OCI-LY7 (cell line): ENCODE results near the gene VPS45. TPM values are rescaled to one million over a fixed set of nuclear protein-coding genes. Genes with fewer than 3 reads are reported as not detected.
"Not testable (repeated sequence)": the region's sequence is repeated elsewhere in the genome, so short reads cannot be mapped to it uniquely, and the experiment has no call there.

ENCODE experiments used
- BruUV-seq: library from RNA; stranded (reverse); fragments of 400-500 nt; replicated peaks from 2 replicates; lab custom pipeline; 2021; lab: Mats Ljungman, UMichigan
- CTCF ChIA-PET: fragments of 300-600 bp; sonication (Branson Sonifier 250); formaldehyde crosslinking; loops from one replicate; lab custom pipeline; 2022; ENCODE audit warnings: antibody characterized with exemption; ENCODE audit not compliant: unreplicated experiment; lab: Charles Lee
- POLR2A ChIA-PET: fragments of 300-600 bp; sonication (Branson Sonifier 250); formaldehyde crosslinking; loops from one replicate; lab custom pipeline; 2022; ENCODE audit warnings: antibody characterized with exemption; lab: Charles Lee
- DNase-seq: peaks from one replicate; pipeline ENCODE4 v3.0.0-alpha.2; 2015; ENCODE audit warnings: low spot score
- H2AFZ ChIP-seq: fragments of 200-600 bp; sonication (generic), shearing (Covaris generic); 2 replicates; pipeline ENCODE4 v1.6.1; 2014; ENCODE audit warnings: mild to moderate bottlenecking, antibody characterized with exemption, low read length, moderate library complexity
- H3K27ac ChIP-seq: fragments of 200-600 bp; sonication (generic); 2 replicates; pipeline ENCODE4 v1.5.1; 2014; ENCODE audit warnings: mixed run types, low read depth, mild to moderate bottlenecking, moderate library complexity, low read length, inconsistent platforms; ENCODE audit not compliant: poor library complexity, severe bottlenecking
- H3K36me3 ChIP-seq: fragments of 200-600 bp; sonication (generic); 2 replicates; pipeline ENCODE4 v1.6.1; 2014; ENCODE audit warnings: mild to moderate bottlenecking, antibody characterized with exemption, low read length, moderate library complexity, mixed read lengths; ENCODE audit not compliant: insufficient read depth
- H3K4me1 ChIP-seq: fragments of 200-600 bp; sonication (generic); 2 replicates; pipeline ENCODE4 v1.5.1; 2014; ENCODE audit warnings: mild to moderate bottlenecking, low read length; ENCODE audit not compliant: insufficient read depth, poor library complexity, severe bottlenecking
- H3K4me2 ChIP-seq: fragments of 200-600 bp; sonication (generic); 2 replicates; pipeline ENCODE4 v1.6.1; 2014; ENCODE audit warnings: mild to moderate bottlenecking, low read length
- H3K4me3 ChIP-seq: fragments of 200-600 bp; sonication (generic); 2 replicates; pipeline ENCODE4 v1.5.1; 2014; ENCODE audit warnings: mild to moderate bottlenecking, low read depth, low read length; ENCODE audit not compliant: poor library complexity, severe bottlenecking
- H3K79me2 ChIP-seq: fragments of 200-600 bp; sonication (generic); 2 replicates; pipeline ENCODE4 v1.6.1; 2016; ENCODE audit warnings: low read depth, mild to moderate bottlenecking, low read length, moderate library complexity, mixed read lengths; ENCODE audit not compliant: insufficient read depth
- H3K9me2 ChIP-seq: fragments of 200-600 bp; sonication (generic); 2 replicates; pipeline ENCODE4 v1.6.1; 2016; ENCODE audit warnings: mild to moderate bottlenecking, low read length, mixed read lengths; ENCODE audit not compliant: insufficient read depth
- H3K9me3 ChIP-seq: fragments of 200-600 bp; sonication (generic); 2 replicates; pipeline ENCODE4 v1.6.1; 2014; ENCODE audit warnings: mild to moderate bottlenecking, mixed run types, low read length, mixed read lengths
- H4K20me1 ChIP-seq: fragments of 200-600 bp; sonication (generic); 2 replicates; pipeline ENCODE4 v1.6.1; 2014; ENCODE audit warnings: mild to moderate bottlenecking, antibody characterized with exemption, low read length, moderate library complexity, mixed read lengths; ENCODE audit not compliant: insufficient read depth
- CTCF ChIP-seq: fragments of 200-600 bp; sonication (generic); conservative IDR thresholded peaks from 2 replicates; pipeline ENCODE4 v1.5.1; 2014; ENCODE audit warnings: mild to moderate bottlenecking, antibody characterized with exemption, low read length, moderate library complexity, mixed read lengths
- EZH2phosphoT487 ChIP-seq: fragments of 200-600 bp; sonication (generic); IDR thresholded peaks from 2 replicates; pipeline ENCODE4 v1.6.1; 2018; ENCODE audit warnings: low read depth, borderline replicate concordance, mild to moderate bottlenecking, mixed run types, antibody characterized with exemption, low read length, moderate library complexity, mixed read lengths
- intact Hi-C: fragments of 100-400 bp; cut with micrococcal nuclease; formaldehyde crosslinking; loops from one replicate; pipeline ENCODE4 v1.10.0; 2022; ENCODE audit not compliant: unreplicated experiment
- total RNA-seq, 2 experiments: library from RNA; depleted of rRNA in 1 of 2; stranded (reverse); fragments of >200 nt in 1 of 2; shearing (Covaris generic) in 1 of 2; gene quantifications; 2 replicates each; pipeline ENCODE4 v1.2.3, GENCODE V29; 2014 to 2022

The VPS45 gene
- total RNA-seq, 2 experiments from 2014 or later = 40.2 to 54.4 TPM

DNA sequence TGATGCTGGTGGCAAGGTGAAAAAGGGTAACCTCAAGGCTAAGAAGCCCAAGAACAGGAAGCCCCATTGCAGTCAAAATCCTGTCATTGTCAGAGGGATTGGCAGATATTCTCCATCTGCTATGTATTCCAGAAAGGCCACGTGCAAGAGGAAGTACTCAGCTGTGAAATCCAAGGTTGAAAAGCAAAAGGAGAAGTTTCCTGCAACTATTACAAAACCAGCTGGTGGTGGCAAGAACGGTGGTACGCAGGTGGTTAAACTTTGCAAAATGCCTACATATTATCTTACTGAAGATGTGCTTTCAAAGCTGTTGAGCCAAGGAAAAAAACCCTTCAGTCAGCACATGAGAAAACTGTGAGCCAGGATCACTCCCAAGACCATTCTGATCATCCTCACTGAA, 13.7 kb upstream of the VPS45 start:
- H2AFZ ChIP-seq = no peak overlapping the region
- ChIA-PET CTCF (no interaction called here), POLR2A (interaction anchor here (0.6 to 1.3 kb wide), 3 partner anchors 11 to 164 kb away, joined by 3 to 5 read pairs (median 3); no protein-coding TSS in a partner anchor)
- no peak overlapping the region for H3K27ac ChIP-seq
- no peaks in the 10 kb centered on the region for H3K36me3 ChIP-seq
- intact Hi-C loops = loop anchor here (5.0 kb wide), 2 partner anchors 52 to 113 kb away; no protein-coding TSS in a partner anchor
- no peaks in the 10 kb centered on the region for H3K9me3 ChIP-seq
- no peaks in the 10 kb centered on the region for H3K9me2 ChIP-seq
- BruUV-seq = no TSS peak
- no peaks in the 10 kb centered on the region for H3K79me2 ChIP-seq
- no peaks in the 10 kb centered on the region for H4K20me1 ChIP-seq
- peaks cover 19% of the 10 kb centered on the region for H3K4me1 ChIP-seq
- H3K4me3 ChIP-seq = no peak overlapping the region
- H3K4me2 ChIP-seq = no peak overlapping the region
- DNase-seq = peak; percentile 6
- TF ChIP-seq EZH2phosphoT487 (no peak), CTCF (no peak)

GRCh38 chr1:150055507-150055906, 12.1 kb upstream of the VPS45 start:
- H3K4me2 ChIP-seq, H3K9me3 ChIP-seq, H3K4me3 ChIP-seq, DNase-seq, H4K20me1 ChIP-seq, H3K79me2 ChIP-seq, BruUV-seq, intact Hi-C loops, H3K27ac ChIP-seq, H3K36me3 ChIP-seq, H2AFZ ChIP-seq, CTCF ChIA-PET, H3K9me2 ChIP-seq: not testable (repeated sequence)
- POLR2A ChIA-PET = interaction anchor here (0.6 kb wide), 1 partner anchor 56 kb away, joined by 3 read pairs; no protein-coding TSS in a partner anchor
- peaks cover 19% of the 10 kb centered on the region for H3K4me1 ChIP-seq

DNA sequence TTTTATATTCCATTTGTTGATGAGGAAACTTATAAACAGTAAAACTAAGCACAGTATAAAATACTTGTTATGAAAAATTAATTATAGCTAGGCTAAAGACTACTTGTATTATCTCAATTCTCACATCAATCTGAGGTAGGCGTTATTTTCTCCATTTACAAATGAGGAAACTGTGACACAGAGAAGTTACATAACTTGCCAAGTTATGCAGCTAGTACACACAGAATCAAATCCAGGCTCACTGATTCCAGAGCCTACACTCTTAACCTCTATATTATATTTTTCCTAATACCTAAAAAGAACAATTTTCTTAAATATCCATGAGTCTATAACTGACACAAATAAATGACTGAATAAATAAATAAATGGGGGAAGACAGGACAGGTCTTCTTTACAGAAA, 11.2 kb upstream of the VPS45 start:
- TF ChIP-seq EZH2phosphoT487 (no peak), CTCF (no peak)
- Histone ChIP-seq H3K9me2 (no peaks in the 10 kb centered on the region), H4K20me1 (no peaks in the 10 kb centered on the region), H3K36me3 (no peaks in the 10 kb centered on the region), H3K27ac (no peak overlapping the region), H3K79me2 (no peaks in the 10 kb centered on the region), H3K9me3 (no peaks in the 10 kb centered on the region), H2AFZ (no peak overlapping the region), H3K4me2 (no peak overlapping the region), H3K4me1 (peaks cover 19% of the 10 kb centered on the region), H3K4me3 (no peak overlapping the region)
- no TSS peak for BruUV-seq
- no peak for DNase-seq
- POLR2A ChIA-PET = interaction anchor here (0.5 to 0.7 kb wide), 2 partner anchors 12 to 129 kb away, joined by 3 to 5 read pairs; no protein-coding TSS in a partner anchor
- intact Hi-C loops = no loop called here
- CTCF ChIA-PET = no interaction called here
